Fibroblast of mammary gland (primary cell): ENCODE results near the gene A1CF.
"Not testable (repeated sequence)": the region's sequence is repeated elsewhere in the genome, so short reads cannot be mapped to it uniquely, and the experiment has no call there.

Source experiments
- DNase-seq: peaks from one replicate; pipeline ENCODE4 v3.0.0-alpha.2; 2010; ENCODE audit warnings: low read depth
- H3K4me3 ChIP-seq: 2 replicates; pipeline ENCODE4 v1.5.1; 2011; ENCODE audit warnings: low read depth, mild to moderate bottlenecking, low read length, moderate library complexity; ENCODE audit not compliant: control insufficient read depth
- CTCF ChIP-seq: conservative IDR thresholded peaks from 2 replicates; pipeline ENCODE4 v1.5.1; 2011; ENCODE audit warnings: low read depth, low read length, inconsistent platforms; ENCODE audit not compliant: control insufficient read depth, insufficient read depth

The A1CF gene

GRCh38 chr10:50796693-50797092 is 88.7 kb downstream of the A1CF start:
- DNase-seq = no peak
- no peak for TF ChIP-seq CTCF
- no peak overlapping the region for H3K4me3 ChIP-seq

GRCh38 chr10:50794490-50794889 is 90.9 kb downstream of the A1CF start:
- TF ChIP-seq CTCF = no peak
- DNase-seq = peak; percentile 33
- no peak overlapping the region for H3K4me3 ChIP-seq

GRCh38 chr10:50788951-50789945 is 96.2 kb downstream of the A1CF start:
- DNase-seq = peak; percentile 52
- no peak overlapping the region for H3K4me3 ChIP-seq
- peak; percentile 53 for TF ChIP-seq CTCF

- DNase-seq, H3K4me3 ChIP-seq: not testable (repeated sequence)
Measured at GRCh38 chr10:50787962-50788361, 97.5 kb downstream of the A1CF start.

- H3K4me3 ChIP-seq, DNase-seq: not testable (repeated sequence)
Measured at GRCh38 chr10:50782017-50782416, 103.4 kb downstream of the A1CF start.

- peak; percentile 84 for DNase-seq
- not testable (repeated sequence) for H3K4me3 ChIP-seq
Measured at GRCh38 chr10:50780036-50780435, 105.4 kb downstream of the A1CF start.

GRCh38 chr10:50774868-50775267 is 110.6 kb downstream of the A1CF start:
- H3K4me3 ChIP-seq = not testable (repeated sequence)
- peak; percentile 15 for DNase-seq

- not testable (repeated sequence) for DNase-seq, H3K4me3 ChIP-seq
Measured at GRCh38 chr10:50772042-50772441, 113.4 kb downstream of the A1CF start.

GRCh38 chr10:50766774-50767513 is 118.5 kb downstream of the A1CF start:
- H3K4me3 ChIP-seq = not testable (repeated sequence)
- DNase-seq = peak; percentile 73
